Measurements from ENCODE around the gene TLE3. TPM values are rescaled to one million over a fixed set of nuclear protein-coding genes. Genes with fewer than 3 reads are reported as not detected.
A peak's percentile ranks its signal among the peaks of the same experiment; 100 is the strongest.

TLE3 gene
- total RNA-seq, 2 donors from 2014 or later, result 82.9 to 171 TPM

DNA sequence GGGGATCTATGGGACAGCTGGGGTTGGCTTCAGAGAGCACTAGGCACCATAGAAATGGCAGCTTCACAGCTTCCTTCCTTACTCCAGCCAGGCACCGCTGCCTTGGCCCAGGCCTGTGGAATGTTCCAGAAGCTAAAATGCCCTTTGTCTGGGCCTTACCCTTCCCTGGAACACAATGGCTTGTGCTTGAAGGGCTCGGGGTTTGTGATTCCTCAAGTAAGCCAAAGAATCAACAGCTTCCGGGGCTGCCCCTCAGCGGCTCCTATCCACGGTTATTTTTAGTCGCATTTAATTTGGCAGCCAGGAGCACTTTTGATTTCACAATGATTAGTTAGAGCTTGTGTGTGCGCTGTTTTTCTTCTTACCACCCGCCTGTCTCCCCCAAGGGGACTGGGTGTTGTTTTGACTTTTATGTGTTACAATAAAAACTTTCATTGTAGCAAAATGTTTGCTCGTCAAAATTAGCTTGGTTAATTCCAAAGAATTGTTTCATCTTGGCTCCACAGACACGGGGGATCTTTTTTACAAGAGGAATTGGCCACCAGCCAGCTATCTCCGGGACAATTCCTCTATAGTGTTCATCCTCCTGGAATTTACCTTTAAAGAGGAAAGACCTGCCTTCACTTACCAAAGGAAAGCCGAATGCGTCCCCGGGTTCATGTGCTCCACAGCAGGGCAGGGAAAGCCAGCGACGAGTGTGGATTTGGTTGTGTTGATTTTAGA is 73.8 kb downstream of the TLE3 start:
- DNase-seq (ENCODE audit: low spot score in 2 of 2), result no peak
- Mint-ChIP-seq H3K9me3 (no peaks in the 10 kb centered on the region), H3K36me3 (no peaks in the 10 kb centered on the region), H3K27ac (peak overlapping the region; percentile 68 to 96)
- no peak for ATAC-seq

DNA sequence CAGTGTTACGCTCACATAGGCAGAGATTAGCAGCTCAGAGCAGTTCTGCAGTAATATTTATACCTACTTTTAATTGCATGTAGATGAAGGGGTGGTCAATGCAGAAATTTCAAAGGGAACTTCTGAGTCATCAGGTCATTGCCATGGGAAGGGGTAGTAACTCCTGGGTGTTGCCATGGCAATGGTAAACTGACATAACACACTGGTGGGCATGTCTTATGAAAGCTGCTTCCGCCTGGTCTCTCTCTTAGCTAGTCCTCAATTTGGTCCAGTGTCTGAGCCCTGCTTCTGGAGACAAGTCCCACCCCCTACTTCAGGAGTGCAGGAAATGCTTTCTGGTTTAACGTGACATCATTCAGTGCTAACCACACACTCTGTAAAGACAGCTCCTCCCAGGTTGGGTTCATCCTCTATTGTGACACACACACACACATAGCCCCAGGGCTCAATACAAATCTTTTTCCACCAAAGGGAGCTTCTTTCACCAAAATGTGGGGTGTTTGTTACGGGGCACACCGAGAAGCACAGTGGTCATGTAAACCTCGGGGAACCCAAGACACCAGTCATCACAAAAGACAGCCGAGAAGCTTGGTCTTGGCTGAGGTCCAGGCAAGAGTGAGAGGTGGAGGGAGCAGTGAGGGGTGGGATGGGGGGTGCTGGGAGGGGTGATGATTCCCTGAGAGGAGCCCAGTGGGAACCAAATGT is 74.5 kb downstream of the TLE3 start:
- Mint-ChIP-seq H3K36me3 (peaks cover 0 to under 1% of the 10 kb centered on the region in 2 donors), H3K9me3 (no peaks in the 10 kb centered on the region)
- ATAC-seq, result peak; percentile 97 to 98

DNA sequence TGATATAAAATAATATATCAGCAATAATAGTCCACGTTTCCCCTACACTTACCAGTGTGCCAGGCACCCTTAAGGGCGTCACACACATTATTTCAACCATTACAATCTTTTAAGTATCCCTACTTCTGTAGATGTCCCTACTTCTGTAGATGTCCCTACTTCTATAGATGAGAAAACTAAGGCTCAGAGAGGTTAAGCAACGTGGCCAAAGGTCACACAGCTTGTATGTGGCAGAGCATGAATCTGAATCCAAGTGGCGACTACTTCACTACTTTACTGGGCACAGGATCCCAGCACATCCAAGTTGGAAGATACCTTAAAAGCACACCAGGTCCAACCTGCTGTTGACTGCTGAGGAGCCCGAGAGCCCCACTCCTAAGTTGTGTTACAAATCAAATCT is 77.5 kb downstream of the TLE3 start:
- ATAC-seq, result no peak
- no peak overlapping the region for H3K27ac Mint-ChIP-seq
- peaks cover 15 to 16% of the 10 kb centered on the region in 2 donors for H3K36me3 Mint-ChIP-seq

More for the DNA sequence above, 74.5 kb downstream of the TLE3 start:
- DNase-seq (ENCODE audit: low spot score in 2 of 2), result peak in 1 of 2 donors; percentile 46
- peak overlapping the region; percentile 68 to 96 for H3K27ac Mint-ChIP-seq

DNA sequence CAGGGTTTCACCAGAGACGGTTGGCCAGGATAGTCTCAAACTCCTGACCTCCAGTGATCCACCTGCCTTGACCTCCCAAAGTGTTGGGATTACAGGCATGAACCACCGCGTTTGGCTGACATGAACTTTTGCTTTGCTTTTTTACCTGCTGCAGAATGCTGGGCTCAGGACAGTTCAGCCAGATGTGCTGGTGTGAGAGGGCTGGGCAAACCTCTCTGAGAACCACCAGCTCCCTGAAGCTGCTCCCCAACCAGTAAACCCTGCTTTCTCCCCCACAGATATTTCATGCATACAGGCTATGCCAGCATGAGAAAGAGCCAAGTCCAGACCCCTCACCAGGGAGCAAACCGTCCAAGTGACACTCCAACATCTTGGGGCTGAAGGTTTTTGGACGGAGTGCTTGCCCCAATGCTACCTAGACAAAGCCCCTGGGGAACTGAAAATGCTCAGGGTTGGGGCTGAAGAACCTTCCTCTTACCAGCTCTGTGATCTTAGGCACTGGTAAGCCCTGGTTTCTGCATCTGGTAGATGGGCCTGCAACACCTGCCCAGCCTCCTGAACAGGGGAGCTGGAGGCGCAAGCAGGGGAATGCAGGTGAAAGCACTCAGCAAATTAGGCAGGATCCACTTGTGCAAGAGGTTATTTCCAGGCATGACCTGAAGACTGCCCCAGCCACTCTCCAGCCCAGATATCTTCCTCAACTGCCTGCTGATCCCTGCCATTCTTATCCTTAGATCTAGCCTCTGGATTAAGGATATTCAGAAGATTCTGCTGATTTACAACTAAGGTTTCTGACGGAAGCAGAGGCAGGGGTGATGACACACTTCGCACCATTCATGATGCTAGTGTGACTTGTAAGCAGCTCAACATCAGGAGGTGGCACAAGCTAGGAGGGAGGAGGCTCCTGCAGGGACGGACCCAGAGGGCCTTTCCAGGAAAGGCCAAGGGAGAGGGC is 78.8 kb downstream of the TLE3 start:
- ATAC-seq (no peak), DNase-seq (ENCODE audit: low spot score in 2 of 2) (no peak)
- Mint-ChIP-seq H3K27ac (peak overlapping the region in 1 of 2 donors; percentile 23), H3K9me3 (peaks cover 3 to 4% of the 10 kb centered on the region in 2 donors), H3K36me3 (peaks cover 15 to 16% of the 10 kb centered on the region in 2 donors)

More for the DNA sequence above, 77.5 kb downstream of the TLE3 start:
- peaks cover 3 to 4% of the 10 kb centered on the region in 2 donors for H3K9me3 Mint-ChIP-seq
- DNase-seq (ENCODE audit: low spot score in 2 of 2), result no peak

DNA sequence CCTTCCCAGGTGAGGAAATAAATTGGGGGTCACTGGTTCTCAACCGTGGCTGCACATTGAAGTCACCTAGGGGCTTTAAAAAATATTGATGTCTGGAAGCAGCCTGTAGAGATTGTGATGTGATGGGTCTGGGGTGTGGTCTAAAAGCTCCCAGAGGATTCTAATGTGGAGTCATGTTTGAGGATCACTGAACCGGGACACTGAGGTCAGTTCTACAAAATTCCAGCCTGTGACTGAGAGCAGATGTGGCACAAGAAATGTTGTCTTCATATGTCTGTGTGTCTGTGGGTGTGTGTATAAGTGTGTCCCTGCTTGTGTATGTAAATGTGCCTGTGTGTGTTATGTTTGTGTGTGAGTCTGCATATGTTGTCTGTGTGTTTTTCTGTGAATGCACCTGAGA is 79.9 kb downstream of the TLE3 start:
- DNase-seq (ENCODE audit: low spot score in 2 of 2) (no peak), ATAC-seq (no peak)
- peaks cover 3 to 4% of the 10 kb centered on the region in 2 donors for H3K9me3 Mint-ChIP-seq
- peaks cover 15 to 16% of the 10 kb centered on the region in 2 donors for H3K36me3 Mint-ChIP-seq
- no peak overlapping the region for H3K27ac Mint-ChIP-seq

DNA sequence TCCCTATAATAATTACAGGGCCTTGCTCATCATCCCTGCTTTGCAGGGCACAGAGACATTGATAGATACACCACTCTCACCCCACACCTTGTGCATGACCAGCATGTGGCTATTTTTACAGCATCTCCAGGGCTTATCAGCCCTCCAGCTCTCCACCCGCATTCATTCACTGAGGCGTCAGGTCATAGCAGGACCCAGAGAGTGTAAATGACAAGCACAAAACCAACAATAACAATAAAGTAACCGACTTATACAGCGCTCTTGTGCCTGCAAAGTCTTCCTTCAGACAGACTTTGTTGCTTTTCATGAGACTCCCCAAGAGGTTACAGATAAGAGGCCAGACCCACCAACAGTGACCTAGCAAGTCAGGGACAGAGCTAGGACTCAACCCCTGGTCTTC is 80.7 kb downstream of the TLE3 start:
- peaks cover 15 to 16% of the 10 kb centered on the region in 2 donors for H3K36me3 Mint-ChIP-seq
- DNase-seq (ENCODE audit: low spot score in 2 of 2) (no peak), ATAC-seq (no peak)
- H3K9me3 Mint-ChIP-seq, result peaks cover 3 to 4% of the 10 kb centered on the region in 2 donors
- peak overlapping the region in 1 of 2 donors; percentile 18 for H3K27ac Mint-ChIP-seq

DNA sequence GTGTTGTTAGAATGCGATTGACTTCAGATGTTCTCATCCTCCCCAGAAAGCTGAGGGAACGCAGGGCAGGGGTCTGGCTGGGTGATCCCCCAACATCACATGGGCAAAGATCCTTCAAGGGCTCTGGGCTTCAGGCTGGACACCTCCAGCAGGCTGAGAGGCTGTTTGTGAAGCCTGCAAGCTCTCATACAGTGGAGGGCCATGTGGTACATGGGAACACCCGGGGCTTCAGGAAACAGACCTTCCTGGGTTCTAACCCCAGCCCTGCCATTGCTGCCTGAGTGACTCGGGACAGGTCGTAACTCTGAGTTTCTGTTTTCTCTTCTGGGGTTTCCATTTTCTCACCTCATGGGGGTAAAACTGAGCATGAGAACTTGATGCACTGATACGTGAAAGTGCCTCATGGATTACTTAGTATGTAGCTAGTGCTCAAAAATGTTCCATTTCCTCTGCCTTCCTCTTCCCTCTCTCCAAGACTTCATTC is 81.2 kb downstream of the TLE3 start:
- no peak for ATAC-seq
- H3K9me3 Mint-ChIP-seq, result peaks cover 3 to 4% of the 10 kb centered on the region in 2 donors
- DNase-seq (ENCODE audit: low spot score in 2 of 2), result no peak
- peak overlapping the region; percentile 11 to 18 for H3K27ac Mint-ChIP-seq
- H3K36me3 Mint-ChIP-seq, result peaks cover 15 to 16% of the 10 kb centered on the region in 2 donors

DNA sequence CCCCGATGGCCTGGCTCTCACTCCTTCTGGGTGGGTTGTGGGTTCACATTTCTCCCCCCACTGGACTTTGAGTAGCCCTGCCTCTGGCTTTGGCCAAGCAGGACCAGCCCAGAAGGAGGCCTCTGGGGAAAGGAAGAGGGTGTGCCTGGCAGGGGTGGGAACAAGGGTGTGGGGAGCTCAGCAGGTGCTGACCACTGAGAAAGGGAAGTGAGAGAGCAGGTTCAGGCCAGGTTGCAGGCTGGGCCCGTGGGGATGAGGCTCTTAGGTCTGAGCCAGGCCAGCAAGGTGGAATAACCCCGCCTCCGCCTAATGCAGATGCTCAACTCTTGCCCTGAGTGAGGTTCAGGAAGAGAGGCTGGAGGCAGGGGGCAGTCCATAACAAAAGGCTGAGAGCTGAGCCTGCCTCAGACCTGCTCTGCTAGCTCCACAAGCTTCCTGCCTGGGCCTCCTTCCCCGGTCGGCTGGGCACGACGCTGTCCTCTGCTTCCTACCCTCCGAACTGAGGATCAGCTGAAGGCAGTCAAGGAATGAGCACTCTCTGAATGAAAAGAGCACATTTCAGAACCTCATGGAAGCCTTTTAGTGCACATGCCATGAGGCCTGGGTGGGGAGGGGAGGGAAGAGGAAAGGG is 82.7 kb downstream of the TLE3 start:
- no peak overlapping the region for H3K27ac Mint-ChIP-seq
- no peak for DNase-seq (ENCODE audit: low spot score in 2 of 2)
- ATAC-seq, result no peak
- peaks cover 3 to 4% of the 10 kb centered on the region in 2 donors for H3K9me3 Mint-ChIP-seq
- peaks cover 15 to 16% of the 10 kb centered on the region in 2 donors for H3K36me3 Mint-ChIP-seq

DNA sequence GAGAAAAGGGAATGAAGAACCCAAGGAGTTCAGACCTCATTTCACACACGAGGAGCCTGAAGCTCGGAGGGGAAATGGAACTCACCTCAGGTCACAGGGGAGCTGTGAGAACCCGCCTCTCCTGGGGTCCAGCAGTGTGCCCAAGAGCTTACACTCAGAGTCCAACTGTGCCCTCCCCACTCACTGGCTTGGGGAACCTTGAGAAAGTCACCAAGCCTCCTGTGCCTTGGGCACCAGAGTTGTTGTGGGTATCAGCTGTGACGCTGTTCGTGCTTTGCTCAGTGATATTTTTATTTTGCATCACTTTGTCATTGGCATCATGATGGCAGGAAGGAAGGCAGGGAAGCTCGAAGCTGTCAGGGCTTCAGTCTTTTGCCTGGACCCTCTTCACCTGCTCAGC is 83.4 kb downstream of the TLE3 start:
- Mint-ChIP-seq H3K9me3 (peaks cover 3 to 4% of the 10 kb centered on the region in 2 donors), H3K27ac (no peak overlapping the region), H3K36me3 (peaks cover 15 to 16% of the 10 kb centered on the region in 2 donors)
- ATAC-seq (no peak), DNase-seq (ENCODE audit: low spot score in 2 of 2) (no peak)

DNA sequence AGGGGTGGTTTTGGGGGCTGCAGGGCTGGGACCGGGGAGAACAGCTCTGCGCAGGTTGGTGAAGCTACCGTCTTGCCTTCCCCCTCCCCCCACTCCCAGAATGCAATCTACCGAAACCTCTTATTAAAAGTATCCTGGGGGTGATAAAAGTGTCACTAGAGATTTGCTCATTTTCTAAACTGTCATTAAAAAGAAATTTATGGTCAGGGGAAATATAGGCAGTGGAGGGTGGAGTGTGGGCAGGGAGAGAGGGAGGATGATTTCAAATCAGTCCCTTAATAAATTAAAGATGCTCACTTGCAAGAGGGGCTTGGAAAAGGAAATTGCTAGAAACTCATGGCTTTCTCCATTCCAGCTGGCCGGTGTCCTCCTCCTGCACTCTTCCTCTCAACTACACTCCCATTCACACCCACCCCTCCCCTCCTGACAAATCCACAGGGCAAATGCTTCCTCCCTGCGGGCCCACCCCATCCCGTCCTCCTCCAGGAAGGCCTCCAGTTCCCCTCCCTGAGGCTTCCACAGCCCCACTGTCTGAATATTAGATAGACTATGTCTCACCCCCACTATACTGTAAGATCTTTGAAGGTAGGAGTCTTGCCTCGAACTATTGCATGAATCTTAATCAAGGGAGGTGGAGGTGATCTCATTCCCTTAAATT is 83.9 kb downstream of the TLE3 start:
- Mint-ChIP-seq H3K27ac (no peak overlapping the region), H3K9me3 (peaks cover 3 to 4% of the 10 kb centered on the region in 2 donors), H3K36me3 (peaks cover 15 to 16% of the 10 kb centered on the region in 2 donors)
- no peak for DNase-seq (ENCODE audit: low spot score in 2 of 2)
- no peak for ATAC-seq

DNA sequence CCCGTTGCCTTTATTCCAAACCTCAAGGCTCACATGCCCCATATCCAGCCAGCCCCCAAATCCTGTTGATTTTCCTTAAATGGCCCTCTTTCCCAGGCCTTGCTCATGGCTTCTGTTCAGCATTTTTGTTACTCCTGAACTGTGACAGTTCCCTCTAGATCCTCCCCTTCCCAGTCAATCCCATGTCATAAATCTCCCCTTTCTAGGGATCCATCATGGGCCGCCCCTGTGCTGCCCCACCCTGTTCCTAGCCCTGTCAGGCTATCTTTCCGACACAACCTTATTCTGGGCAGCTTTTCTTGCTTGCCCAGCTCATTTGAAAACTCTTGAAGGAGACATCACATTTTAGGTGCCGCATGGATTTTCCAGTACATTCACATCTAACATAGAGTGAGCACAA is 84.8 kb downstream of the TLE3 start:
- DNase-seq (ENCODE audit: low spot score in 2 of 2) (no peak), ATAC-seq (no peak)
- peaks cover 13 to 14% of the 10 kb centered on the region in 2 donors for H3K36me3 Mint-ChIP-seq
- H3K9me3 Mint-ChIP-seq, result peaks cover 3 to 4% of the 10 kb centered on the region in 2 donors
- no peak overlapping the region for H3K27ac Mint-ChIP-seq

DNA sequence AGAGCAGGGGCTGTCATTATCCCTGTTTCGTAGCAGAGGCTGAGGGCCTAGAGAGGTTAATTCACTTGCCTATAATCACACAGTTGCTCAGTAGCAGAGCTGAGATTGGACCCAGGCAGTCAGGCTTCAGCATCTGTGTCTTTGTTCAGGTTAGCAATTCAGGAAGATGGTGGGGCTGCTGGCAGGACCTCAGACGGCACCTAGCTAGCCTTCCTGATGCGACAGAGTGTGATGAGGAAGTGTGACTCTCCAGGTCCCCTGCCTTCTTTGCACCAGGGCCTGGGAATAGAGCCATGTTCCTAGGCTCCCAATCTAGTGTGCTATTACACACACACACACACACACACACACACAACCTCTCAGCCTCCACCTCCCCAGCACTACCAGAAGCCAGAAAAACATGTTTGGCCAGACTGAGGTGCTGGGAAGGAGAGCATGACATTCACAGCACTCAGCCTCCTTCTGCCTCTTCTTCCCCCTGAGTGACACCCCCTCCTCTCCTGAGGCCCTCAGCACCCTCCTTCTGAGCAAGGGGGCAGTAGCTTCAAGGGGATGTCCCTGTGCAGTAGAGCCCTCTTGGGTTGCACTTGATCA is 88.9 kb downstream of the TLE3 start:
- H3K9me3 Mint-ChIP-seq, result no peaks in the 10 kb centered on the region
- DNase-seq (ENCODE audit: low spot score in 2 of 2) (no peak), ATAC-seq (no peak)
- H3K36me3 Mint-ChIP-seq, result no peaks in the 10 kb centered on the region
- no peak overlapping the region for H3K27ac Mint-ChIP-seq

DNA sequence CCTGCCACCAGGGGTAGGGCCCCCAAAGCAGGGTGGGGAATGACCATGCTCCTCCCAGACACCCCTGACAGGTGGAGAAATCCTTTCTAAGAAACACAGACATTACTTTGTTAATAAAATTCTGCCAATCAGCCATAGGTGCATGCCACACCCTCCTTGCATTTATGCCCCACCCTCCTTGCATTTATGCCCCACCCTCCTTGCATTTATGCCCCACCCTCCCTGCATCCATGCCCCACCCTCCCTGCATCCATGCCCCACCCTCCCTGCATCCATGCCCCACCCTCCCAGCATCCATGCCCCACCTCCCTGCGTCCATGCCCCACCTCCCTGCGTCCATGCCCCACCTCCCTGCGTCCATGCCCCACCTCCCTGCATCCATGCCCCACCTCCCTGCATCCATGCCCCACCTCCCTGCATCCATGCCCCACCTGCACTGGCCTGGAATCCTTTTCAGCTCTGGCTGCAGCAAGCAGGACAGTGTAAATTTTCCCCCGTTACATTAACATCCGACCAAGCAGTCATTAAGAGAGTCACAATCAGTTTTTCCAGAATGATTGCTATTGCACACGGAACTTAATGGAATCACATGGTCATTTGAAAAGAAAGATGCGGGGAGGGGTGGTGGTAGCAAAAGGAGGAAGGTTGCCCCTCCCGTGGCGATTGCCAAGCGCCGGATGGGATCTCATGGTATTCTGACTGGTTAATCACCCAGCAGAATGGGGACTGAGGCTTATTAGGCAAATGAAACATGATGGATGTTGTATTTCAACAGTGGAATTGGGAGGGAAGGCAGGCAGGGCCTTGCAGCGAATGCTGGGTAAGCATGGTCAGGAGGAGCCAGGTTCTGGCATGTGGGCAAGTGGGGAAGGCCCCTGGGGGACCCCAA is 91.2 kb downstream of the TLE3 start:
- no peak for ATAC-seq
- DNase-seq (ENCODE audit: low spot score in 2 of 2), result no peak
- peaks cover 7 to 8% of the 10 kb centered on the region in 2 donors for H3K9me3 Mint-ChIP-seq
- H3K36me3 Mint-ChIP-seq, result peaks cover 15% of the 10 kb centered on the region in 2 donors
- H3K27ac Mint-ChIP-seq, result no peak overlapping the region

DNA sequence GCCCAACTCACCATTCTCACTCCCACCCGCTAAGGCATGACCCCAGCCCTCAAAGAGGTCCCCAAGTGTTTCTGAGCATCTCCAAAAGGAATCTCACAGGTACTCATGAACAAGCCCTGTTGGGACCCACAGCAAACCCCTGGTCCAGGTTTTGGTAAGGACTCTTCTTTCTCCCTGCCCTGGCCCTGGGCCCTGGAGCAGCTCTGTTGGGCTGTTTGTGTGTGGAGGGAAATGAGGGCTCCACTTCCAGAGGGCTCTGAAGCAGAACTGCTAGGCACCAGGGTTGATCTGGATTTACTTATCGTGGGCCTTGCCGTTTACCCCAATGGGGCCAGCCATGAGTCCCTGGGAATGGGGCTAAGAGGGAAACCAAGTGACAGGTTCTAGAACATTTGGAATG is 92.9 kb downstream of the TLE3 start:
- ATAC-seq, result no peak
- H3K9me3 Mint-ChIP-seq, result peaks cover 7 to 8% of the 10 kb centered on the region in 2 donors
- DNase-seq (ENCODE audit: low spot score in 2 of 2), result no peak
- no peak overlapping the region for H3K27ac Mint-ChIP-seq
- peaks cover 15% of the 10 kb centered on the region in 2 donors for H3K36me3 Mint-ChIP-seq
